ENCODE data around the gene VWCE. TPM values are rescaled to one million over a fixed set of nuclear protein-coding genes. Genes with fewer than 3 reads are reported as not detected.

Gene VWCE
- total RNA-seq, 1 experiment from 2014 or later: 20.6 TPM

GRCh38 chr11:61309141-61309540, 14.0 kb upstream of the VWCE start:
- Histone ChIP-seq H3K79me2 (ENCODE audit: insufficient read depth, low read length) (no peaks in the 10 kb centered on the region), H3T11ph (ENCODE audit: low read length) (no peak overlapping the region), H4K5ac (ENCODE audit: insufficient read length, low read depth, low read length) (no peak overlapping the region), H2BK20ac (ENCODE audit: low read depth, low read length, poor library complexity, severe bottlenecking) (no peak overlapping the region), H3K4me2 (ENCODE audit: insufficient read depth, insufficient read length, low read length) (no peak overlapping the region), H3K27me3 (ENCODE audit: insufficient read depth, low read length) (no peaks in the 10 kb centered on the region), H4K91ac (ENCODE audit: insufficient read length, low read depth, low read length) (no peak overlapping the region), H2AK5ac (ENCODE audit: insufficient read length, low read length) (no peak overlapping the region), H3K14ac (ENCODE audit: insufficient read depth, low read length) (no peak overlapping the region), H2BK5ac (ENCODE audit: insufficient read length, low read length) (no peak overlapping the region), H3K4ac (ENCODE audit: low read depth, low read length) (no peak overlapping the region), H3K9me3 (ENCODE audit: control insufficient read depth, low read depth, low read length) (no peaks in the 10 kb centered on the region), H2BK120ac (ENCODE audit: low read depth, low read length, poor library complexity, severe bottlenecking) (no peak overlapping the region), H3K23ac (ENCODE audit: insufficient read length, low read depth, low read length) (no peak overlapping the region), H3K4me1 (ENCODE audit: insufficient read depth, low read length) (no peaks in the 10 kb centered on the region), H2AFZ (ENCODE audit: low read length) (no peak overlapping the region), H3K9ac (ENCODE audit: extremely low read depth, insufficient read length, low read length) (no peak overlapping the region), H4K8ac (replicated peaks; ENCODE audit: insufficient read length, low read depth, low read length) (no peak overlapping the region), H2BK15ac (ENCODE audit: low read depth, low read length) (no peak overlapping the region), H3K23me2 (ENCODE audit: insufficient read length, low read depth, low read length, poor library complexity, severe bottlenecking) (no peaks in the 10 kb centered on the region), H3K79me1 (ENCODE audit: insufficient read depth, low read depth, low read length, poor library complexity, severe bottlenecking) (no peaks in the 10 kb centered on the region), H3K18ac (ENCODE audit: insufficient read length, low read depth, low read length) (no peak overlapping the region), H3K27ac (ENCODE audit: insufficient read length, low read depth, low read length) (no peak overlapping the region), H4K20me1 (ENCODE audit: control insufficient read depth, insufficient read depth, insufficient read length) (no peaks in the 10 kb centered on the region), H3K56ac (ENCODE audit: insufficient read length, low read depth, low read length) (no peak overlapping the region), H2BK12ac (ENCODE audit: insufficient read length, low read depth, low read length) (no peak overlapping the region)
- H3K36me3 Mint-ChIP-seq (ENCODE audit: insufficient read depth in 1 of 3, low read depth in 3 of 3): peaks cover 31 to 33% (median 32%) of the 10 kb centered on the region in 3 experiments; a peak in 6 of 7 replicates
- no peaks in the 10 kb centered on the region for H3K27me3 Mint-ChIP-seq (ENCODE audit: low read depth)
- no CpG with 5 or more reads among the region's 4 CpGs for WGBS (ENCODE audit: extremely low coverage, insufficient read length, low lambda C conversion rate)
- no peak for DNase-seq
- no peak overlapping the region for H3K27ac Mint-ChIP-seq
- no peak for TF ChIP-seq CTCF (conservative IDR thresholded peaks at IDR 0.05)
- no peaks in the 10 kb centered on the region for H3K9me3 Mint-ChIP-seq
- no peaks in the 10 kb centered on the region for H3K4me1 Mint-ChIP-seq
- H3K4me3 Mint-ChIP-seq: no peak overlapping the region

Data from H9 (cell line).